Measurements from ENCODE around the gene FBXO33.

GRCh38 chr14:39474416-39474911 is 42.2 kb upstream of the FBXO33 start:
- TF ChIP-seq CTCF (IDR thresholded peaks at IDR 0.05) (no peak), POLR2A (IDR thresholded peaks at IDR 0.05) (no peak)
